Muscle of leg (tissue), 11 donors: ENCODE results near the gene TMEM163. TPM values are rescaled to one million over a fixed set of nuclear protein-coding genes. Genes with fewer than 3 reads are reported as not detected.
A peak's percentile ranks its signal among the peaks of the same experiment; 100 is the strongest.

ENCODE experiments used
- DNase-seq: peaks from one replicate; pipeline ENCODE4 v3.0.0; 2013
- H3K27ac ChIP-seq: one replicate; pipeline ENCODE4 v1.5.1; 2013; ENCODE audit warnings: mild to moderate bottlenecking, low read length, control low read depth
- H3K27me3 ChIP-seq: one replicate; pipeline ENCODE4 v1.6.1; 2013; ENCODE audit warnings: low read length; ENCODE audit not compliant: control insufficient read depth, insufficient read depth
- H3K36me3 ChIP-seq: one replicate; pipeline ENCODE4 v1.6.1; 2013; ENCODE audit warnings: low read length; ENCODE audit not compliant: control insufficient read depth, insufficient read depth
- H3K4me1 ChIP-seq: one replicate; pipeline ENCODE4 v1.6.1; 2013; ENCODE audit warnings: low read length; ENCODE audit not compliant: control insufficient read depth, insufficient read depth
- H3K4me3 ChIP-seq: one replicate; pipeline ENCODE4 v1.5.1; 2013; ENCODE audit warnings: low read length, control low read depth
- H3K9me3 ChIP-seq: replicated peaks from 2 replicates; pipeline ENCODE4 v1.6.1; 2013; ENCODE audit warnings: low read depth, low read length; ENCODE audit not compliant: control insufficient read depth
- WGBS: methylation state at CpG from one replicate; pipeline ENCODE4 v1.1.5; 2013; ENCODE audit warnings: missing lambda C conversion rate; ENCODE audit not compliant: insufficient coverage; 5-methylcytosine and 5-hydroxymethylcytosine counted together
- polyA plus RNA-seq, 8 donors: library from polyadenylated mRNA; unstranded; fragments of 120-200 nt; gene quantifications; one replicate each; pipeline versions ENCODE4 v1.2.1 to v1.2.3, GENCODE V29; 2013; ENCODE audit warnings: inconsistent platforms in 1 of 8, low replicate concordance in 1 of 8; ENCODE audit not compliant: insufficient read length in 8 of 8, insufficient read depth in 1 of 8
- total RNA-seq: library from RNA; stranded (reverse); fragments of 120-200 nt; gene quantifications from one replicate; pipeline ENCODE4 v1.2.4, GENCODE V29; 2013

Gene TMEM163
- total and polyA plus RNA-seq, 9 donors = 0.66 to 3.5 (median 1.8) TPM

DNA sequence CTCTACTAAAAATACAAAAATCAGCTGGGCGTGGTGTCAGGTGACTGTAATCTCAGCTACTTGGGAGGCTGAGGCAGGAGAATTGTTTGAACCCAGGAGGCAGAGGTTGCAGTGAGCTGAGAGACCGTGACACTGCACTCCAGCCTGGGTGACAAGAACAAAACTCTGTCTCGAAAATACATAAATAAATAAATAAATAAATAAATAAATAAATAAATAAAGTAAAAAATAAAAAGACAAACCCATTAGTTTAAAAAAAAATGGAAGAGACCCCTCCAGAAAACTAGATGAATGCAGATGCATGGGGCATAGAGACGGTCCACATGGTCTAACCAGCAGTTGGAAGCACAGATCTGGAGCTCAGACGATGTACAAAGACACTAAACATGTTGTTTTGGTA is 18.1 kb downstream of the TMEM163 start:
- WGBS = no CpG with 5 or more reads among the region's 5 CpGs
- no peak overlapping the region for H3K4me3 ChIP-seq
- no peaks in the 10 kb centered on the region for H3K9me3 ChIP-seq
- no peaks in the 10 kb centered on the region for H3K4me1 ChIP-seq
- H3K27me3 ChIP-seq = no peaks in the 10 kb centered on the region
- no peak overlapping the region for H3K27ac ChIP-seq
- DNase-seq = no peak
- H3K36me3 ChIP-seq = no peaks in the 10 kb centered on the region

- DNase-seq = no peak
- no peak overlapping the region for H3K27ac ChIP-seq
- H3K36me3 ChIP-seq = no peaks in the 10 kb centered on the region
- H3K27me3 ChIP-seq = peaks cover 2% of the 10 kb centered on the region
- H3K4me1 ChIP-seq = no peaks in the 10 kb centered on the region
- no peak overlapping the region for H3K4me3 ChIP-seq
- no peaks in the 10 kb centered on the region for H3K9me3 ChIP-seq
Observed at GRCh38 chr2:134694411-134694810, 24.4 kb downstream of the TMEM163 start.

- Histone ChIP-seq H3K27me3 (peaks cover 2% of the 10 kb centered on the region), H3K27ac (no peak overlapping the region), H3K4me1 (no peaks in the 10 kb centered on the region), H3K9me3 (no peaks in the 10 kb centered on the region), H3K36me3 (no peaks in the 10 kb centered on the region), H3K4me3 (no peak overlapping the region)
- no peak for DNase-seq
- WGBS = 100% methylated on average over 1 of the region's 6 CpGs
Observed at GRCh38 chr2:134693359-134694330, 25.2 kb downstream of the TMEM163 start.

- no peak for DNase-seq
- H3K36me3 ChIP-seq = no peaks in the 10 kb centered on the region
- H3K4me1 ChIP-seq = no peaks in the 10 kb centered on the region
- 43% methylated on average over 1 of the region's 5 CpGs for WGBS
- peaks cover 2% of the 10 kb centered on the region for H3K27me3 ChIP-seq
- no peak overlapping the region for H3K27ac ChIP-seq
- no peak overlapping the region for H3K4me3 ChIP-seq
- no peaks in the 10 kb centered on the region for H3K9me3 ChIP-seq
Observed at GRCh38 chr2:134692499-134692898, 26.3 kb downstream of the TMEM163 start.

GRCh38 chr2:134690629-134691215 is 28.1 kb downstream of the TMEM163 start:
- Histone ChIP-seq H3K27ac (no peak overlapping the region), H3K4me1 (no peaks in the 10 kb centered on the region), H3K27me3 (peaks cover 2% of the 10 kb centered on the region), H3K9me3 (no peaks in the 10 kb centered on the region), H3K4me3 (no peak overlapping the region), H3K36me3 (no peaks in the 10 kb centered on the region)
- 100% methylated on average over 3 of the region's 6 CpGs for WGBS
- DNase-seq = no peak

GRCh38 chr2:134689315-134689714 is 29.5 kb downstream of the TMEM163 start:
- no peaks in the 10 kb centered on the region for H3K9me3 ChIP-seq
- H3K27ac ChIP-seq = no peak overlapping the region
- WGBS = no CpG with 5 or more reads among the region's 3 CpGs
- no peak overlapping the region for H3K4me3 ChIP-seq
- H3K27me3 ChIP-seq = peaks cover 2% of the 10 kb centered on the region
- H3K4me1 ChIP-seq = no peaks in the 10 kb centered on the region
- no peaks in the 10 kb centered on the region for H3K36me3 ChIP-seq
- DNase-seq = no peak

- Histone ChIP-seq H3K36me3 (no peaks in the 10 kb centered on the region), H3K27ac (no peak overlapping the region), H3K9me3 (no peaks in the 10 kb centered on the region), H3K27me3 (no peaks in the 10 kb centered on the region), H3K4me1 (no peaks in the 10 kb centered on the region), H3K4me3 (no peak overlapping the region)
- WGBS = 60% methylated on average over 1 of the region's 3 CpGs
- DNase-seq = no peak
Observed at GRCh38 chr2:134685967-134686366, 32.8 kb downstream of the TMEM163 start.

GRCh38 chr2:134683561-134684112 is 35.2 kb downstream of the TMEM163 start:
- WGBS = 100% methylated on average over 1 of the region's 2 CpGs
- no peaks in the 10 kb centered on the region for H3K9me3 ChIP-seq
- H3K36me3 ChIP-seq = no peaks in the 10 kb centered on the region
- no peak overlapping the region for H3K4me3 ChIP-seq
- H3K27me3 ChIP-seq = no peaks in the 10 kb centered on the region
- no peaks in the 10 kb centered on the region for H3K4me1 ChIP-seq
- no peak overlapping the region for H3K27ac ChIP-seq
- no peak for DNase-seq

- WGBS = no CpG with 5 or more reads among the region's 3 CpGs
- DNase-seq = peak; percentile 80
- Histone ChIP-seq H3K36me3 (no peaks in the 10 kb centered on the region), H3K9me3 (no peaks in the 10 kb centered on the region), H3K27ac (no peak overlapping the region), H3K4me3 (no peak overlapping the region), H3K27me3 (no peaks in the 10 kb centered on the region), H3K4me1 (peaks cover 7% of the 10 kb centered on the region)
Observed at GRCh38 chr2:134682726-134683125, 36.1 kb downstream of the TMEM163 start.

DNA sequence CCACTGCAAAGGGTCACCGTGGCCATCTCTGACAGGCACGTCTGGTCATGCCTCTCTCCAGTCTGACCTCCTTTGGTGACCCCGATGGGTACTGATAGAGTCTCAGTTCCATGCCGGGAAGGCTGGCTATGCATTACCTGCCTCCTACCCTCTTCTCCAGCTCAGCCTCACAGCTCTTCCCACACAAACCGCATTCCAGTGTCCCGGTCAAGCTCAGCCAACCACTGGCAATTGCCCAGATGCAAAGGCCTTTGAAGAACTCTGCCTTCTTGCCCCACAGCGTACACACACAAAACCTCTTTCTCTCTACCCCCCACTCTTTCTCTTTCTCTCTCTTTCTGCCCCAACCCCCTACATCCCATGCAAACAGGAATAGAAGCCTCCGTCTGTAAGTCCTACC is 37.6 kb downstream of the TMEM163 start:
- peaks cover 7% of the 10 kb centered on the region for H3K4me1 ChIP-seq
- H3K4me3 ChIP-seq = no peak overlapping the region
- no peak for DNase-seq
- no peaks in the 10 kb centered on the region for H3K36me3 ChIP-seq
- 90% methylated on average over 8 of the region's 8 CpGs for WGBS
- H3K27me3 ChIP-seq = no peaks in the 10 kb centered on the region
- H3K27ac ChIP-seq = no peak overlapping the region
- H3K9me3 ChIP-seq = no peaks in the 10 kb centered on the region
